Mucosa of descending colon (tissue), 3 donors: ENCODE data around the gene FAM13B. TPM values are rescaled to one million over a fixed set of nuclear protein-coding genes. Genes with fewer than 3 reads are reported as not detected.
"Not testable (repeated sequence)": the region's sequence is repeated elsewhere in the genome, so short reads cannot be mapped to it uniquely, and the experiment has no call there.

Experiments
- ATAC-seq: fragments of 200-7000 bp; cut with Tn5 transposase; one replicate; pipeline ENCODE4 v1.9.1; 2020; ENCODE audit warnings: mild to moderate bottlenecking, moderate library complexity
- DNase-seq, 3 donors: peaks; one replicate each; pipeline ENCODE4 v3.0.0-alpha.2; 2020
- H3K36me3 ChIP-seq: fragments of 200-600 bp; one replicate; pipeline ENCODE4 v1.8.0; 2021; ENCODE audit warnings: low read depth, mild to moderate bottlenecking
- H3K4me1 ChIP-seq: fragments of 200-600 bp; one replicate; pipeline ENCODE4 v1.8.0; 2021; ENCODE audit warnings: low read depth, mild to moderate bottlenecking
- H3K4me3 ChIP-seq: fragments of 200-600 bp; one replicate; pipeline ENCODE4 v1.8.0; 2021; ENCODE audit warnings: mild to moderate bottlenecking
- H3K9me3 ChIP-seq: fragments of 200-600 bp; one replicate; pipeline ENCODE4 v1.8.0; 2021; ENCODE audit warnings: mild to moderate bottlenecking
- CTCF ChIP-seq: fragments of 200-600 bp; IDR thresholded peaks from one replicate; pipeline ENCODE4 v1.8.0; 2022; ENCODE audit warnings: antibody characterized with exemption, mild to moderate bottlenecking
- intact Hi-C, 2 donors: fragments of 100-400 bp; cut with DNase I in 1 of 2; cut with micrococcal nuclease in 1 of 2; formaldehyde crosslinking; loops; one replicate each; pipeline versions ENCODE4 v1.11.0 to v1.11.1; 2022; cut with DNase I, micrococcal nuclease
- total RNA-seq, 3 donors: library from RNA; stranded (reverse); fragmentation: NEBNext Ultra II Directional in 2 of 3; extraction: Animal tissue kit (Norgen Biotek cat#: 25700) in 2 of 3; gene quantifications; one replicate each; pipeline versions ENCODE4 v1.2.1 to v1.2.4, GENCODE V29; 2021 to 2023
- donor health status: DM: no; HTN: no; CAD: no; lungs with moderate emphysema.
- donor health status: DM: no; HTN: no; CAD: no.
- donor health status: DM: no; HTN: yes; CAD: no.

FAM13B gene
- total RNA-seq, 3 donors from 2014 or later: 25.5 to 58.4 (median 25.8) TPM

GRCh38 chr5:138054206-138054605, 21.3 kb upstream of the FAM13B start:
- DNase-seq (no peak), ATAC-seq (no peak)
- no peak overlapping the region for H3K4me3 ChIP-seq
- H3K36me3 ChIP-seq: no peaks in the 10 kb centered on the region
- H3K9me3 ChIP-seq: no peaks in the 10 kb centered on the region
- no peak for TF ChIP-seq CTCF
- intact Hi-C loops: no loop called here
- H3K4me1 ChIP-seq: no peaks in the 10 kb centered on the region

DNA sequence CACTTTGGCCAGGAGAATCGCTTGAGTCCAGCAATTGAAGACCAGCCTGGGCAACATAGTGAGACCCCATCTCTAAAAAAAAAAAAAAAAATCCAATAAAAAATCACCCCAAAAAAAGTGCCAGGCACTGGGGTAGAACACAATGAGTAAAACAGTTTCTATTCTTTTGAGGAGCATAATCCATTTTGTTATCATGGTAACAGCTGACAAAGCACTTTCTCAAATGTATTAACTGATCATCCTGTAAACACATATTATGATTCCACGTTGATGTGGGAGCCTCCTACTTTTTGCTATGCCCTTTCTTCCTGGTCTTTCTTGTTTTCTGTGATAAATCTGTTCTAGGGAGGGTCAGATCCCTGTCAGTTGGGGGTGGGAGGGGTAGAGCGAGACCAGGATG, 20.7 kb upstream of the FAM13B start:
- no peaks in the 10 kb centered on the region for H3K4me1 ChIP-seq
- intact Hi-C loops: no loop called here
- no peaks in the 10 kb centered on the region for H3K36me3 ChIP-seq
- H3K9me3 ChIP-seq: no peaks in the 10 kb centered on the region
- ATAC-seq: no peak
- H3K4me3 ChIP-seq: no peak overlapping the region
- no peak for DNase-seq
- no peak for TF ChIP-seq CTCF

DNA sequence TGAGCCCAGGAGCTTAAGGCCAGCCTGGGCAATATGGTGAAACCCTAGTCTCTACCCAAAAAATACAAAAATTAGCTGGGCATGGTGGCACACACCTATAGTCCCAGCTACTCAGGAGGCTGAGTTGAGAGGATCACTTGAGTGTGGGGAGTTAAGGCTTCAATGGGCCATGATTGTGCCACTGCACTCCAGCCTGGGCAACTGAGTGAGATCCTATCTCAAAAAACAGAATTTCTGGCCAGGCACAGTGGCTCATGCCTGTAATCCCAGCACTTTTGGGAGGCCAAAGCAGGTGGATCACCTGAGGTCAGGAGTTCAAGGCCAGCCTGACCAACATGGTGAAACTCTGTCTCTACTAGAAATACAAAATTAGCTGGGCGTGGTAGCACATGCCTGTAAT, 19.8 kb upstream of the FAM13B start:
- ATAC-seq, H3K4me3 ChIP-seq, intact Hi-C loops: not testable (repeated sequence)

GRCh38 chr5:138051441-138052296, 18.8 kb upstream of the FAM13B start:
- no peak for TF ChIP-seq CTCF
- intact Hi-C loops: no loop called here
- no peak overlapping the region for H3K4me3 ChIP-seq
- no peak for DNase-seq
- H3K9me3 ChIP-seq: no peaks in the 10 kb centered on the region
- H3K4me1 ChIP-seq: no peaks in the 10 kb centered on the region
- no peak for ATAC-seq
- H3K36me3 ChIP-seq: no peaks in the 10 kb centered on the region

More for the DNA sequence above, 19.8 kb upstream of the FAM13B start:
- not testable (repeated sequence) for H3K9me3 ChIP-seq, H3K4me1 ChIP-seq, H3K36me3 ChIP-seq, DNase-seq

- H3K9me3 ChIP-seq, H3K36me3 ChIP-seq, H3K4me1 ChIP-seq, DNase-seq, H3K4me3 ChIP-seq, intact Hi-C loops, ATAC-seq: not testable (repeated sequence)
These were observed 12.4 kb upstream of the FAM13B start for GRCh38 chr5:138045283-138045682.

- DNase-seq (no peak), ATAC-seq (no peak)
- H3K4me1 ChIP-seq: no peaks in the 10 kb centered on the region
- intact Hi-C loops: no loop called here
- no peak for TF ChIP-seq CTCF
- H3K36me3 ChIP-seq: no peaks in the 10 kb centered on the region
- H3K4me3 ChIP-seq: no peak overlapping the region
- no peaks in the 10 kb centered on the region for H3K9me3 ChIP-seq
These were observed 5.9 kb upstream of the FAM13B start for GRCh38 chr5:138038826-138039225.
